ENCODE measurements around the gene CYREN.
"Not testable (repeated sequence)": the region's sequence is repeated elsewhere in the genome, so short reads cannot be mapped to it uniquely, and the experiment has no call there.

Gene CYREN, protein sequence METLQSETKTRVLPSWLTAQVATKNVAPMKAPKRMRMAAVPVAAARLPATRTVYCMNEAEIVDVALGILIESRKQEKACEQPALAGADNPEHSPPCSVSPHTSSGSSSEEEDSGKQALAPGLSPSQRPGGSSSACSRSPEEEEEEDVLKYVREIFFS

DNA sequence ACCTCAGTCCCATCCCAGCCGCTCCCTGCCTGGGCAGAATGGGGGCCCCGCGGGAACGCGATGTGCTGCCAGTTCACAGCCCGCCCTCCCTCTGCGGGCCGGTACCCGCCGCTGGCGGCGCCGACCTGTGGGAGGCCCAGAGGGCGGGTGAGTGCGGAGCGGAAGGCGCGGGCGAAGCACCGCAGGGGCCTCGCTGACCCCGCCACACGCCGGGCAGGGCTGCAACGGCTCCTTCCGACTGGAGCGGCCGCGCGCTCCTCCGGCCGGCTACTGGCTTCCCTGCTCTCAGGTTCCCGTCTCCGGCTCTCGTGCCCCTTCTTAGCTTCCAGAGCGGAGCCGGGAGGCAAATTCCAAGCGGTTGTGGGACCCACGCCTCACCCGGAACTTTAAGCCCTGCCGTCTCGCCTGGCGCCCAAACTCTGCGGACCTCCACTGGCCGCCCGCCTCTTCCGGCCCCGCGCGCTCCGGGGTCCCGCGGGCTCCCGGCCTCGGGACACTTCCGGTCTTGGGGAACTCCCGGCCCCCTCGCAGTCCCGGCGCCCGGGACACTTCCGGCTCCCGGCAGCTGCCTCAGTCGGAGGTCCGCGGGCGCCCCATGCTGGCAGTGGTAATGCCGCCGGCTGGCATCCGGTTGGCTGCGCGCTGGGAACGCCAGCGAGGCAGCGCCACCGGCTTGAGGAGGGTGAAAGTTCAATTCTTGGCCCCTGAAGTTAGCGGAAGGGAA lies at the start of gene CYREN:
Gene CYREN (minus strand): TSS at position 434 of the 724 bp plus-strand sequence. CDS start 1,785 bp downstream, outside the sequence.
- peak; percentile 79 for DNase-seq (ENCODE audit: low read depth, low spot score)

DNA sequence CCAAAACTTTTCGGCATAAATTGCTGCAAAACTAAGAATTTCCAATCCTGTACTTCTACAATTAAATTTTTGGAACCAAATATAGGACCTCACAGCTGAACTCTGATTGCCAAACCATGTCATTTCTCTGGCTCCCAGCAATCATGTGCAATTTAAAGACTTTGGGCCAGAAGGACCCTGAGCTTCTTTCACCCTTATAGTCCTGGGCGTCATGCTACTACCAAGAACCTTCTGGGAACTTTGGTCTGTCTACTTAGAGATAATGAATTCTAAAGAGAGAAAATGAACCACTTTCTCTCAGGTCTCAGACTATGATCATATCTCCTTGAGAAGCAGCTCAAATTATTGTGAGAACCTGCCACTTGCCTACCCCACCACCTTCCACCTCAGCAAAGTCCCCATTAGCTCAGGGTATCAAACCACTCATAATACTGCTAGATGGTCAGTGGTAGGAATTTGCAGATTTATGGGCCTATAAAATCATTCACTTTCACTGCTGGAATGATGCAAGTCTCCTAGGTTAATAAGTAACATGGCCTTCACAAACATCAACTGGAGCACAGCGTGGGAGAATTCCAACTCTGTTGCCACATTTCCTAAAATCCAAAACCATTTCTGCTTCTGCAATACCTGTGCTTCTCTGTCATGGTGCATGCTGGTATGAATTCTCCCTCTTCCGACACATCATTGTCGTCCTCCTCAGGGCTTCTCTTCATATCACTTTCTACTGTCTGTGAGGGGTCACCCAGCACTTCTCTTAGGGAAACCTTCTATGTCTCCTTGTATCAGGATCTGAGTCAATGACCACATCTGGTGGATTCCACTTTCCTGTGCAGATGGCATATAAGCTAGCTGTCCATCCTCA lies 47.4 kb upstream of the CYREN start:
- DNase-seq (ENCODE audit: low read depth, low spot score) = no peak

DNA sequence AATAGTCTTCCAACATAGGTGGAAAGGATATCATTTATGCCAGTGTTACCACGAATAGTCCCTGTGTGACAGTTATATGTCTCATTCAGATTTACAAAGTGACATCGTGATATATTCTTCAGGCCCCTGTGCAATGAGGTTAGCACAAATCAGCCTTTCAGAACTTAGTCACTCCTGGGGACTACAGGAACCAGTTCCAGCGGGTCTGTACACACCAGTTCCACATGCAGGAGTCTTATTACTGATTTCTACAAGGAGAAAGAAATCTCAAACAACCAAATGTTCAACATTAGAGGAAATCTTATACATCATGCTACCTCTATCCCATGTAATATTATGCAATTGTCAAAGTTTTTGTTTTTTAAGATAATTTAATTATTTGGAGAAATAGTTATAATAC lies 45.2 kb upstream of the CYREN start:
- DNase-seq (ENCODE audit: low read depth, low spot score) = no peak

DNA sequence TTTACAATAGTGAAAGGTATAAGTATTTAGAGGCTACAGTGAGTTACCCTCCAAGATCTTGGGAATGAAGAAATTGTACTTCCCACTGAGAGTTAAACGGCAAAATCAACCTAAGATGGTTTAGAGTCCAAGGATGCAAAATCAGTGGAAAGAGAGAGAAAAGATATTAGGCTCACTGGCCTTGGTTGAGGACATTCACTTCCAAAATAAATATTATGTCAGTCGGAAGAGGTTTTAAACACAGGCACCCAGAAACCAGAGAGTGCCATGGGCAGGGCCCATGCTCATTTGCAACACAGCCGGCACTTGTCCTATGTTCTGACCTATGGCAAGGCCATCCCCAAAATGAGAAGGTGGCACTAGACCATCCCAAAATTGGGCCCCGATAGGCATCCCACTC lies 44.7 kb upstream of the CYREN start:
- DNase-seq (ENCODE audit: low read depth, low spot score) = no peak

DNA sequence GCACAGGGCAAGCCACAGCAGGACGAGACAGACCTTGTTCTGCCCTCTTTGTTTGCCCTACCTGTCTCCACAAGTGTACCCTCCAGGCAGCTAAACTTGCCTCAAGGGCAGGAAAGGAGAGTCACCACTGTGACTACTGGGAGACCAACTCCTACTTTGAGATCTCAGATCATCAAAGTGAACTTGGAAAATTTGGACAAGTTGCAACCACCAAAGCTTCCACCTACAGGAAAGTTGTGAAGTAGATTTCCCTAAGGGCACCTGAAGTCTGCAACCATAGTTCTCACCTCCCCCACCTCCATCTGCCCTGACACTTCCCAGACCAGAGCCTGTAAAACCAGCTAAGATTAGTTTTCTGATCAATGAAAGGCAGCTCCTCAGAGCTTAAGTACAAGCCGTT lies 43.3 kb upstream of the CYREN start:
- DNase-seq (ENCODE audit: low read depth, low spot score) = no peak

DNA sequence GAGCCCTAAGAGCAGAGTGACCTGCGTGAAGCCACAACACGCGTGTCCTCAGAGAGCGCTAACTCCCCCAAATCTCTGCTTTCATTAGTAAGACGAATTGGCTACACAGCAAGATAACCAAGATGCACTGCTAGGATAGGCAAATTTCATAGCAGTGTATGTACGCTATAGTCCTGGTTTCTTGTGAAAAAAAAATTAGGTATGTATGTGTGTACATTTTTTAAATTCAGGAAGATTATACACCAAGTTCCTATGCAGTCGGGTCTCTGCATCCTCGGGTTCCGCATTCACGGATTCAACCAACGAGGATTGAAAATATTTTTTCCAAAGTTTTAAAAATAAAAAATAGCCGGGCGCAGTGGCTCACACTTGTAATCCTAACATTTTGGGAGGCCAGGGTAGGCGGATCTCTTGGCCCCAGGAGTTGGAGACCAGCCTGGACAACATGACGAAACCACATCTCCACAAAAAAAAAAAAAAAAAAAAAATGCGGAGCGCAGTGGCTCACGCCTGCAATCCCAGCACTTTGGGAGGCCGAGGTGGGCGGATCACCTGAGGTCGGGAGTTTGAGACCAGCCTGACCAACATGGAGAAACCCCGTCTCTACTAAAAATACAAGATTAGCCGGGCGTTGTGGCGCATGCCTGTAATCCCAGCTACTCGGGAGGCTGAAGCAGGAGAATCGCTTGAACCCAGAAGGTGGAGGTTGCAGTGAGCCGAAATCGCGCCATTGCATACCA lies 41.6 kb upstream of the CYREN start:
- DNase-seq (ENCODE audit: low read depth, low spot score) = not testable (repeated sequence)

DNA sequence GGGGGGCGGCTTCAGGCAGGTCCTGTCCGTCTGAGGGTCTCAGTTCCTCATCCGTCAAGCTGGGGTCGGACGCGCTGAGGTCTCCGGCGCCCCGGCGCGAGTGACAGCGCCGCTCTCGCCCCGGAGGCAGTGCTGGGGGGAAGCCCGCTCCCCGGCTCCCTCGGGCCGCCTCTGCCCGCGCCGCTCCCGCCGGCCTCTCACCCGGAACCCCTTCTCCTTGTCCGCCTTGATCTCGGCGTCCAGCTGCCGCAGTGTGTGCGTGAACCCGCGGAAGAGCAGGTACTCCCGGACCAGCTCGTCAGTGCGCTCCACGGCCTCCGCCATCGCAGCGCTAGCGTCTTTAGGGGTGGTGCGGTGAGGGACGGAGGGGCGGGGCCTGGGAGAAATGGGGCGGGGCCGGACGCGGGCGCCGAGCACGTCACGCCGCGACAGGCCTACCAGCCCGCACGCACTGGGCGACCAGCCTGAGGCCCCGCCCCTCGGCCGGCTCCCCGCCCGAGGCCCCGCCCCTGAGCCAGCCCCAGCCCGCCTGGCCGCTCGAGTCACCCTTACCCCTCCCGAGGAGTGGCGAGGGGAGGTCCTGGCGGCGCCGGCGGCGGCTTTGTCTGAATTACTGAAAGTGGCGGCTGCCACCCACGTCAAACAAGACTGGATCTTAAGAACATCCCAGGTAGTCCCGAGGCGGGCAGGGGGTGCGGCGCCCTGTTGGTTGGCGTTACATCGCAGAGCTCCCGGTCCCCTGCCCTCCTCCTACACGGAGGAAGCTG lies 40.9 kb upstream of the CYREN start, which contains the start of gene WDR91:
Gene WDR91 (minus strand): TSS at position 348 of the 767 bp plus-strand sequence. CDS start 24 bp downstream, at position 324.
- peak; percentile 91 for DNase-seq (ENCODE audit: low read depth, low spot score)

DNA sequence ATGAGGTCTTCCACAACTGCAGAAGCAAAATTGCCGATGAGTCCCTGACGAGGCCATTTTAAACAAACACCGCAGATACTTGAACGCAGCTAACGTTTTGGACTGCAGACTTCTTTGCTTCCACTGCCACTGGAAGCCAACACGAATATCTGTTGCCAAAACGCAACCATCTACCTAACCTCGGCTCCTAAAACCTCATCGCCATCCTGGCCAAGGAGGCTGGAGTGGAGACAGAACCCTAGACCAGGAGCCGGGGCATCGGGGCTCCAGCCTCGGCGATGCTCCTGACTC lies 40.3 kb upstream of the CYREN start:
- DNase-seq (ENCODE audit: low read depth, low spot score) = no peak

DNA sequence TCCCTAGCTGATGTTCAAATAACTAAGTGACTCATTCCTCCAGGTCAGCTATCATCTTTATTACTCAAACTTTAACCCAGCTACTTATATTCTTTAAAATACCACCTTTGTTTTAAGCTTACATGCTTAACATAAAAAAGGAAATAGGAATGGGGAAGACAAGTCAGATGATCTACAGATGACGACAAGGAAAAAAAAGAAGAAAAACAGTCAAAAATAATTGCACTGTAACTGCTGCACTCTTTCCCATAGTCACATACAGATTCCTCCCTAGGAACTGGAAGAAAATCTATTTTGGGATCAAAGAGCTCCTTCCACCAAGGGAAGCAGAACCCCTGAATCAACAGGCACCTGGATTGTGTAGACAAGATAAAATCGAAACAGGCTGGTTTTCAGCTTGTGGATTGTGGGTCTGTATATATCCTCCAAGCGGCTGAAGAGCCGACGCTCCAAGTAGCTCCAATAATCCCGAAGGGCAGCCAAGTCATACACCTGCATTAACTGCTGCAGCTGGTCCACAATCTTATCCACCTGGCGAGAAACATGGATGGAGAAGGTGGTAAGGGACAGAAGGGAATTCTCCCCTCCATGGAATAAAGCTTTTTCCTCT lies 38.8 kb upstream of the CYREN start:
- DNase-seq (ENCODE audit: low read depth, low spot score) = no peak

DNA sequence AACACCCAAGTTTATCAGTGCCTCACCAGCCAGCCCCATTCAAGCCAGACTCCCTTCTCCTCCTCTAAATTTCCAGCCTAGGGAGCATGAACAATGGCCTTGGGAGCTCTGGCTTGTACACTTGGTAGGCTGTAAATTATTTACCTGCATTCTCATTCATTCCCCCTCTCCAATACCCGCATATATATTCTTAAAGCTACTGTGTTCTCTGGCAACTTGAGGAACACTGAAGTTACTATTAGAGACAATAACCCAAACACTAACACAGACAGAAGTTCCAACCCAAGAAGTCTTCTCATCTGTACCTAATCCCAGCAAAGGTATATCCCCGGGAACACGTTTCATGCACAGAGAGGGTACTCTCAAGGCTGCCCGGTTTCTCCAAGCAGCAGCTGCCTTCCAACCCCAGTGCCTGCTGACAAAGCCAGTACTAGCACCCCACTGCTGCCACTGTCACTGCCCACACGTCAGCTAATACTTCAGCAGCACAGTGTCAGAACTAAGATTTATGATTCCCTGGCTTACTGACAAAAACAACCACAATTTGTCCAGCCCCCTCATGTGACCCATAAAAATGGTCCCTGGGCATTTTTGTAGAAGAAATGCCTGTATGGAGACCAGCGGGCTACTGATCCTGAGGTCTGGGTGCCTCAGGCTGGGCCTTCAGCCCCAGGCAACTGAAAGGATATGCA lies 37.7 kb upstream of the CYREN start:
- DNase-seq (ENCODE audit: low read depth, low spot score) = no peak

DNA sequence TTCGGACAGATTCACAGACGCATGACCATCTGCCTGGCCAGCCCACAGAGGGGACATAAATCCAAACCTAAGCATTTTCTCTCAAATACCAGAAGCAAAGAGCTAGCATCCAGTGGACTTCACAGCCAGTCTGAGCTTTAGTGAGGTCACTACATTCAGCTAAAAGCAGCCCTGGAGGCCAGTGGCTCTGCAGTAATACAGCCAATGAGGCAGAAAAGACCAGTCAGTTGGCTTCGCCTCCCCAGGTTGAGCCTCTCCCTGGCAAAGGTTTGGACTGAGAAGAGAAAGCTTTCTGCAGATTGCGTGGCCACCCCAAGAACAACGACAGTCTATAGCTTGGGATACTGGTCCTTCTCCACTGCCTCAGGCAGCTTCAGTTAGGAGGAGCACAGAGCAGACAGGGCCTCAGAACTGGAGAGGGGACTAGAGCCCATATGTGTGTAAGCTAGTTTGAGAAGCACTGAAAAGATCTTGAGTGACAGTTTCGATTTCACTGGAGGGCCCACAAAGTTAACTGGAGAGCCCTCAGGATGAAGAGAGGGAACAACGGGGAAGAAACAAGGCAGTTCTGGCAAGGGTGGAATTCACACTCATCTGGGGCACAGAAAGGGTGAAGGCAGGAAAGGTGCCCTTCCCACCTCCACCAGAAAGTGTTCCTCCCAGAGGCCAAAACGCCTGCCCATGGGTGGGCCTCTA lies 37.0 kb upstream of the CYREN start:
- DNase-seq (ENCODE audit: low read depth, low spot score) = no peak

DNA sequence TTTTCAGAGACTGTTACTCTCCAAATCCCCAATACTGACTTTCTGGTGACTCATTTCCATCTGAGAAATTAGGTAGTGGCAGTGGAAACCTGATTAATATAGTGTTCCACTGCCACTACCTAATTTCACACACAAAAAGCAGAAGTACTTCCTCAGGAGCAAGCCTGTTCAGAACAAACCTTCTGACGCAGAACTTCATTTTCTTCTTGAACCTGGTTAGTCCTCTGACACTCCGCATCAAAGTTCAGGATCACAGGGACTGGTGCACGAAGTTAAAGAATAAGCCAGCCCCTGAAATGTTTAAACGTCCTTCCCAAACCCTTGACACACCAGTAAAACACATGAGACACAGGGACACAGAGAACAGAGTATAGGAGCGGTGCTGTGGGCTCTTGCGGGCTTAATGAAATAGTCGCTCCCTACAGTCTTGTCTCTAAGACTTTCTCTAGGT lies 36.5 kb upstream of the CYREN start:
- DNase-seq (ENCODE audit: low read depth, low spot score) = no peak

DNA sequence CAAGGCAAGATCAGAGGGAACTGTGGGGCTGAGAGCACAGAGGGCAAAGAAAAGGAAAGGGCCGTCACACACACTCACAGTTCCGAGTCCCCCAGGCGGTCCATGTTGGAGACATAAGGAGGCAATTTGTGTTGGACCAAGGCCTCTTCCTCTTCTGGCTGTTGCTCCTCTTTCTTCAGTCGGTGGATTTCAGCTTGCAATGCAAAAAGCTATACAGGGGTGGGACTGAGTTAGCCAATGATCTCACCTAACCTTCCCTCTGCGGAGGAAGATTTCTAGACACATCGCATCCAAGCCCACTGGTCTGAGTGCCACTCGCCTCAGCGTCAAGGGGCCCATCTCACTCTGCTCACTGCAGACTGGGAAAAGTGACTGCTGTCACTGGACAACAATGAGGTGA lies 35.3 kb upstream of the CYREN start:
- no peak for DNase-seq (ENCODE audit: low read depth, low spot score)

DNA sequence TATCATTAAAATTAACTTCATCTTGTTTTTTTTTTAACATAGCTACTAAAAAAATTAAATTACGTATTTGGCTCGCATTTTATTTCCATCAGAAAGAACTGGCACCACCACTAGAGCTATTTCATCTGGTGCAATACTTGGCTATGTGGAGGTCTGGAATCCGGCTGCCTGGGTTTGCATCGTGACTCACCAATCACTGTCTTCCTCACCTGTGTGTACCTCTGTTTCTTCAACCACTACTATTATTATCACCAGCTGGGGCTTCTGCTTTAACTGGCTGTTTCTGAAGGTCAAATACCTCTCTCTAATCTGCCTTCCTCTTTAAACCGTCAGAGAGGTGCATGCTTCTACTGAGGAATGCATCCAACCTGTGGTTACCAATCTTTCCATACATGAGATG lies 34.4 kb upstream of the CYREN start:
- DNase-seq (ENCODE audit: low read depth, low spot score) = no peak

DNA sequence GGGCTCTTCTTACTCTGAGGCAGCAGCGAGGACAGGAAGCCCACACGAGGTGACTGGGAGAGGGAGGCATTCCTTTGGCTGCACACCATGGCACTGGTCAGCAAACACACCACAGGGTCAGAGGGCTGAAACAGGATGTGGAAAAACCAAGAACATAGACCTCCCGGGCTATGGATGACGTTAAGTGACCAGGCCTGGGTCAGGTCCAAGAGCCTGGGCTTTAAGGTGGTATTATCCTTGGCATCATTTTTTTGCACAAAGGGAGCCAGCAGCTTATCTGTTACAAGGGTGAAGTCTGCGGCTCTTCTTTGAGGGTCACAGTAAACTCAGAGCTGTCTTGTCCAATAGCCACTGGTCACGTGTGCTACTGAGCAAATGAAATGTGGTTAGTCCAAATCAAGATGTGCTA lies 33.8 kb upstream of the CYREN start:
- no peak for DNase-seq (ENCODE audit: low read depth, low spot score)

DNA sequence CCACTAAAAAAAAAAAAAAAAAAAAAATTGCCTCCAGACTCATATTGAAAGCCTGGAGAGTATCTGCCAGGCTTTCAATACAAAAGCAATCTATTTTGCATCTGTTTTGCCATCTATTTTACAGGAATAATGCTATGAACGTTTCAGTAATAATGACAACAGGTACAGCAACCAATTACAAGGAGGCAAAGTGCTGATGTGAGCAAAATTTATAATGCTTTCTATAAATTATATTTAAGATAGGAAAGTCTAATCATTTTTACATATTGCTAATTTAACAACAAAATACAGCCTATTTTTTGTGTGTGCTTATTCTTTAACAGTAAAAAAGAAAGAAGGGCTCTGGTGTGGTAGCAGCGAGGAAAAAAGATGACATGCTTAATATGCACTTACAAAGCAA lies 30.8 kb upstream of the CYREN start:
- DNase-seq (ENCODE audit: low read depth, low spot score) = no peak

DNA sequence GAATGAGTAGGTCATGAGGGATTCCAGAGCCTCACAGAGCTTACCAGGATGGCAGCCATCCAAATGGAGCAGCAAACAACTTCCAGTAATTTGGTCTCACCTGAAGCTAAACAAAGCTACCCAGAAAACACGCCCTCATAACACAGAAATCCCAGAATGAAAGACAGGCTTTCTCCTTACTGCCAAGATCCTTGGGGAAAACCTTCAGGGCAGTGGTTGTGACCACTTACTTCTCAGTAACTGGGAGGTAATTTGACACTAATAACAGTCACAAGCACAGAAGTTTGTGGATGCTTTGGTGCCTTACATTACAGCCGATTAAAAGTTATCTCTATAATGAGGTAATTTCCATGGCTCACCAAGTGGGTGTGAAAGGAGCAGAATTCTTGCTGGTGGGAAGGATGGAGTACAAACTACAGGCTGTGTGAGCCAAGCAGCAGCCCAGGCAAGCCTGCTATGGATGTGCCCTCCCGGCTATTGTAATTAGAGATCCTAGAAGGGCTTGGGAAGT lies 30.4 kb upstream of the CYREN start:
- DNase-seq (ENCODE audit: low read depth, low spot score) = no peak

DNA sequence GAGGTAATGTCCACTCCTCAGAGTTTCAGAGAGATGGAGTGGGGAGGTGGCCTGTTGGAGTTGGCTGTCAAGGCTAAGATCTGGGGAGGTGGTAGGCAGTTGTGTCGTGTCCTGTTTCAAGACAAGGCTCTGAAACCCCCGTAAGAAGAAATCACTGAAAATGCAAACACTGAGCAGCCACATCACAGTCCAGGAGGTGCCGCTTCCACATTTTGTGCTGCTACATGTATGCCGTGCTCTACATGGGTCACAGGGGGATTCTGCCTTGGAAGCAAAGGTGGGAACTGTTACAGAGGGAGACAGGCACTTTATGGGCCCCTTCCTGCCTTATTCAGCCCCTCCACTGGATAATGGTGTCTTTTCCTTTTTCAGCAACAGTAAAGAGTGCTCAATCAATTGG lies 28.9 kb upstream of the CYREN start:
- DNase-seq (ENCODE audit: low read depth, low spot score) = no peak

DNA sequence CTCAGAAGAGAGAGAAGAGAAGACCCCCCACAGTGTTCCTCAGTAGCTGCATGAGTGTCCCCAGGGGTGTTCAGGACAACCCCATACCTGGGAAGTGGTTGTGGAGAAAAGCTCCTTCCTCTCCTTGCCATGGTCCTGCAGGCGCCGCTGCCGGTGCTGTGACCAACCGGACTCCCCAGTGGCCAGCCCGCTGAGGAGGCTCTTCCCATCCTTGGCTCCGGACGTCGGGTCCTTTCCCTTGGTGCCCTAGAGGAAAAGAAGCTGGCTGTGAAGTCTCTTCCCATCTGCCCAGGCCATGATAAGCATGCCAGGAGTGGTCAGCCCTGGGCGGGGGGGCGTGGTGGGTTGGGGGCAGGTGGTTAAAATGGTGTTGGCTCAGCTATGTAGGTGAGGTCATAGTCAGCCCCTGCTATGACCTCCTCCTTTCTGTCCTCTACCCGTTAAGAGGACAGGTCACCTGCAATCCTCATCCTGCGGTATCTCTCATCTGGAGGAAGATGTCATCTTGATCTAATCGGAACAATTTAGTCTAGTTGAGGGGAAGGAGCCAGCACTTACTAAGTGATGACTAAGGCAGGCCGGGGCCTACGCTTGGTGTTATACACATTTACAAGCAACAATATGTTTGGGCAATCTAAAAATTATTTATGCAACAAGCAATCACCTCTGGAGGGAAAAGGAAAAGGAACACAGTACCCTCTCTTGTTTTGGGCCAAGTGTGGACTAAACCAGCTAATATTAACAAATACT lies 27.6 kb upstream of the CYREN start:
- no peak for DNase-seq (ENCODE audit: low read depth, low spot score)
